ENCODE results near the gene GRAP2.

GRAP2 gene

DNA sequence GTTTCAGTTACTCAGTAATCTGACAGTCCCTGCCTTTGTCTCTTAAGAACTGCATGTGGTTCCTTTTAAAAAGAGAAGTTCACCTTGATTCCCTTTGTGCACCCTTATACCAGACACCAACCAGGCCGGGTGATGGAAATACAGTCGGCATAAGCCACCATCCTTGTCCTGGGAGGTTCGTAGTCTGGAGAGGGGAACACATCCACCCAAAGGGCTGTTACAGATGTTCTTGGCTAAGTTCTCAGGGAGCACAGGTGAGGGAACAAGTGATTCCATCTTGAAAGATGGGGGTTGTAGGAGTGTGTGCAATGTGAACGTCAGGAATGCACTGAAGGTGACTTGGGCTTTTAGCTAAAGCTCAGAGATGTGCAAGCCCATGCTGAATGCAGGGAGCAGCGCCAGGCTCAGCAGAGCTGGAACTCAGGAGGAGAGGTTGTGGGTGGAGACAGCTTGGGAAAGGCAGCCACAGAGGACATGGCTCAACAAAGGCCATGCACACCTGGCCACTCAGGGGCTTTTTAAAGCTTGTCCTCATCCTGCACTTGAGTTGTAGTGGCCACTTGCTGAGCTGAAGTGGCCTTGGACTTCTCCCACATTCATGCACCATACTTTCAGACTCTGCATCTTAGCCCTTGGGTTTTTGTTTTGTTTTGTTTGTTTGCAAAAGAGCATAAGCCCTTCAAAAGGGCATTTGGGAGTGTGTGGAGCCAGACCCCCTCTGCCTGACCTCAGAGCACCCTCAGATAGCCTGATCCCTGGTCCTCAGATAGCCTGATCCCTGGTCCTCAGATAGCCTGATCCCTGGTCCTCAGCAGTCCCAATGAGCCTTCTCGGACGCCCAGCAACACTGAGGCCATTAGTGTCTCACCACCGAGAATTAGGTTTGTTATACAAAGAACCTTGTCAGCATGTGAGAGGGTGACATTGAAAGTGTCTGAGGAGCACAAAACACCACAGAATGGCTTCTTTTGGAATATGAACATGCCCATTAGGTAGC lies 46.6 kb downstream of the GRAP2 start:
- DNase-seq = no peak

DNA sequence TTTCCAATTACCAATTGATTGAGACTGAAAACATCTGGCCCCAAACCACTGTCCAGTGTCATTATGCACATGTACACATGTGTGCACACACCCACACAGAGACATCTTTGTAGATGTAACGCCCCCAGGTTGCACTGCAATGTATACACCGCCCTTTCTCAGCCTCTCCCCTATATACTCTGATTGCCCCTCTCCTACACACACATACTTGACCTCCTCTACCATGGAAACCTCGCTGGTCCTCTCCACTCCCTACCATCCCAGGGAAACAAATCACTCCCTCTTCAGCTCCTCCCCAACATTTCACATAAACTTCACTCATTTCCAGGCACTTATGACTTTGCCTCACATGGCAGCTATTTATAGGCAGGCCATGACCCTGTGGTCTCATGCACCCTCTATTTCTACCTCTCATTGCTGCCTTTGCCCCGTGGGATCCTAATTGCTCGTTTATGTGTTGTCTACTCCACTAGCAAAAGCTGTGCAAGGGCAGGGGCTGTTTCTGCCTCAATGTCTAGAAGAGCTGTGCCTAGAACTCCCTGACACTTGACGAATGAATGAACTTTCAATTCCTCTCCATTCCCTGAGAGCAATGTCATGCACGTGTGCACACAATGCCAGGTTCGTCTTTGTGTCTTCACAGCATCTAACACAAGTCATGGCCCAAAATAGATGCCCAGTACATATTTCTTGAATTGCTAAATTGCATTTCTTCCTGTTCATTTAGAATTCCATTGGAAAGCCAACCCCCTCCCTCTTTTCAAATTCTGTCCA lies 49.3 kb downstream of the GRAP2 start:
- DNase-seq = no peak

DNA sequence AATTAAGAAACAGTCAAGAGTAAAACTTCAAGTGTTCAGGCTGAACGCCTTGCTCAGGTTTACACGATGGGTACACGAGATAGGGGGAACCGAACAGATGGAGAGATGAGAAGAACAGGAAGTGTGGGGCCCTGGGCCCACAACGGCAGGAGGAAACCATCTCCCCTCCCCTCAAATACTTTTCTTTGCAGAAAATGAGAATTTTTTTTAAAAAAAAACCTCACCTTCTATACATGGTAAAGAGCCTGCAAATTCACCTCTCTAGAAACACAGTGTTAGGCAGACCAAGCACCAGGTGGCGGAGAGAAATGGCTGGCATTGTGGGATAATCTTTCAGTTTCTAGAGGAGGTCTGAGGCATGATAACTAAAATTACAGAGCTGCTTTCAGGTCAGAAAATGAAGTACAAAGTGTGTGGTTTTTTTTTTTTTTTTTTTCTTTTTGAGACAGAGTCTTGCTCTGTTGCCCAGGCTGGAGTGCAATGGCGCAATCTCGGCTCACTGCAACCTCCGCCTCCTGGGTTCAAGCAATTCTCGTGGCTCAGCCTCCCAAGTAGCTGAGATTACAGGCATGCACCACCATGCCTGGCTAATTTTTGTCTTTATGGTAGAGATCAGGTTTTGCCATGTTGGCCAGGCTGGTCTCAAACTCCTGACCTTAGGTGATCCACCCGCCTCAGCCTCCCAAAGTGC lies 50.9 kb downstream of the GRAP2 start:
- peak in 1 of 2 donors; percentile 57 for DNase-seq

DNA sequence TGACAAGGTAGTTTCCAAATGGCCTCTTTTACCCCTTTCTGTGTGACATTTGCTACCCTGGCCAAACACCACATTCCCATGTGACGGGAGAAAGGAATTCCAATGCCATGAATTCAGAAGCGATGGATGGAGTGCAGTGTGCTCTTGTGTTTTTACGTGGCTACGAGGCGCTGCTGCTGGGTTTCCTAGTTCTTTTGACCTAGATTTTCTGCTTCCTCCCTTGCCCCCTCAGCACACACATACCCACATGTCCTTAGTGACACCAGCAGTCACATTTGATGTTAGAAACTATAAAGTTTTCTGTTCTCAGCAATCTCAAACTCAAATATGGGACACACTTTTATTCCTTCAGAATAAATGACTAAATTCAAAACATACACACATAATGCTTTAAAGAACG lies 51.5 kb downstream of the GRAP2 start:
- DNase-seq = no peak

GRCh38 chr22:39953101-39953500 lies 52.2 kb downstream of the GRAP2 start:
- DNase-seq = no peak

DNA sequence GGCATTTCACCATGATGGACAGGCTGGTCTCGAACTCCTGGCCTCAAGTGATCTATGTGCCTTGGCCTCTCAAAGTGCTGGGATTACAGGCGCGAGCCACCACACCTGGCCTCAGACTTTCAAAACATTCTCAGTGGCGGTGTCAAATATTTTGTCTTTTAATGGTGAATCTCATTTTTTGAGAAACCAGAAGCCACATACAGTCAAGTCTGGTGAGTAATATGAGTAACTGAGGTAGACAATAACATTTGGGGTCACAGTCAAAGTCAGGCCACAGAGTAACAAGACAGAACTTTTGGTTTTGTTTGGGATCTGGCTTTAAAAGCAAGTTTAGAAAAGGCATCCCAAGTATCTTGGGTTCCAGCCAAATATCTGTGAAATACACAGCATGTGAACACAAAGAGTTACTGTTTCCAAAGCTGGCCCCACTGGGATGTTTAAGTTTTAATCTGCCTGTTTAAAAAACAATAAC lies 53.7 kb downstream of the GRAP2 start:
- DNase-seq = no peak

- DNase-seq = no peak
Measured at GRCh38 chr22:39955675-39956074, 54.8 kb downstream of the GRAP2 start.

- DNase-seq = no peak
Measured at GRCh38 chr22:39956932-39957664, 56.2 kb downstream of the GRAP2 start.

GRCh38 chr22:39958009-39958711 lies 57.3 kb downstream of the GRAP2 start:
- no peak for DNase-seq

- no peak for DNase-seq
Measured at GRCh38 chr22:39958949-39959639, 58.2 kb downstream of the GRAP2 start.

DNA sequence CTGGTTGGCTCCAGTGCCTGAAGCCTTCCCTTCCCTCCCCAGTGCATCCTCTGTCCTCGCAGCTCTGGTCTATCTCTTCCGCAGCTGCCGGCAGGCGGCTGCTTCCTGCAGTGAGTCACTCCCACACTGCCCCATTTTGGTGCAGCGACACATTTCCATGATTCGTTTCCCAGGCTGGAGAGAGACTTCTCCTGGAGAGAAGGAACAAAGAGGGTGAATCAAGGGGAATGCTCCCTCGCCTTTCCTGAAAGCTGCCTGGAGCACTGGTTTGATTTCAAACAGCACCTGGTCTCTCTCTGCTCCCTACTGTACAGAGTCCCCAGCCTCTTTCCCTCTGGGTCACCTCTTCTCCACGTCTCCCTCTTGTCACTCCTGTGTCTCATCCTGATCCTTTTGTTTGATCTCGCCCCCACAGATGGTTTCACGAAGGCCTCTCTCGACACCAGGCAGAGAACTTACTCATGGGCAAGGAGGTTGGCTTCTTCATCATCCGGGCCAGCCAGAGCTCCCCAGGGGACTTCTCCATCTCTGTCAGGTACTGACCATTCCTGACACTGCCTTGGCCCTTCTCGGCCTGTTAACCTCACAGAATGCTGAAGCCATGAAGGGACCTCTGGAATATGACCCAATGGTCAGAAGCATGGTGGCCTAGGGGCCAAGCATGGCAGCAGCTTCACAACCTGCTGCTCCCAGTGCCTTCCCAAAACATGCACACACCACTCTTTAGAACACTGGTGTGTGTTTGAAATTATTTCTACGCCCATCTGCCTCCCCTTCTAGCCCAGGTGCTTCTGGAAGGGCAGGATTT lies 59.0 kb downstream of the GRAP2 start, which contains the start of gene TMA7B:
Gene TMA7B (plus strand): TSS at position 758 of the 808 bp plus-strand sequence. CDS start 3,978 bp downstream, outside the sequence.
- peak; percentile 33 to 43 for DNase-seq

- DNase-seq = peak; percentile 77 to 82
Measured at GRCh38 chr22:39960791-39961746, 60.2 kb downstream of the GRAP2 start.

- DNase-seq = no peak
Measured at GRCh38 chr22:39962071-39962470, 61.2 kb downstream of the GRAP2 start.

GRCh38 chr22:39965748-39966147 lies 64.9 kb downstream of the GRAP2 start:
- DNase-seq = no peak

- DNase-seq = no peak
Measured at GRCh38 chr22:39966470-39966869, 65.6 kb downstream of the GRAP2 start.

DNA sequence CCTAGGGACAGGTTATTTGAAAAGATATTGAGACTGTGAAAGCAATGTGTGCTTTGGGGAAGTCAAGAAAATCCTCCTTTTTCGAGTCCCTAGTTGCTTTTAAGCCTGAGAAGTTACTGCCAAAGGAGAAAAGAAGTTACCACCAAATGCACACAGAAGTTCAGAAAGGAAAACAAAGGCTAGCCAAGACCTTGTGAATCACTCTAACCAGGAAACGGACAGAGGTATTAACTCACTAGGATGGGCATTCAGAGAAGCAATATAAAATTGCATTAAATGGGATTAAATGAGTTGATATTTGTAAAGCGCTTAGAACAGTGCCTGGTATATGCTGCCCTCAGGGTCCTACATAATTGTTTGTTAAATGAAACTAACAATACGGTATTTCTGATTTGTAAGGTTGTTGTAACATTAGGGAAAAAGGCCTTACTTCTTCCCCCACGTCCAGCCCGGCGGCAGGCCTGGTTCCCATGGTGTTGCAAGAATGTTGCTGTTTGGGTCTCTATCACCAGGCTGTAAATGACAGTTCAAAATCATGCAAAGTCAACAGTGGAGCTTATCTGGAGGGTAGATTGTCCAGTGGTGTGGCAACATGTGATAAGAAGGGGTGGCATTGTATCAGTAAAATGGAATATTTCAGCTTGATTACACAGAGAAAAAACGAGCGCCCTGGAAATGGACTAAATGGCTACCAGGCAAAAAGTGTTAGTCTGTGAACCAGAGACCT lies 66.4 kb downstream of the GRAP2 start:
- no peak for DNase-seq

DNA sequence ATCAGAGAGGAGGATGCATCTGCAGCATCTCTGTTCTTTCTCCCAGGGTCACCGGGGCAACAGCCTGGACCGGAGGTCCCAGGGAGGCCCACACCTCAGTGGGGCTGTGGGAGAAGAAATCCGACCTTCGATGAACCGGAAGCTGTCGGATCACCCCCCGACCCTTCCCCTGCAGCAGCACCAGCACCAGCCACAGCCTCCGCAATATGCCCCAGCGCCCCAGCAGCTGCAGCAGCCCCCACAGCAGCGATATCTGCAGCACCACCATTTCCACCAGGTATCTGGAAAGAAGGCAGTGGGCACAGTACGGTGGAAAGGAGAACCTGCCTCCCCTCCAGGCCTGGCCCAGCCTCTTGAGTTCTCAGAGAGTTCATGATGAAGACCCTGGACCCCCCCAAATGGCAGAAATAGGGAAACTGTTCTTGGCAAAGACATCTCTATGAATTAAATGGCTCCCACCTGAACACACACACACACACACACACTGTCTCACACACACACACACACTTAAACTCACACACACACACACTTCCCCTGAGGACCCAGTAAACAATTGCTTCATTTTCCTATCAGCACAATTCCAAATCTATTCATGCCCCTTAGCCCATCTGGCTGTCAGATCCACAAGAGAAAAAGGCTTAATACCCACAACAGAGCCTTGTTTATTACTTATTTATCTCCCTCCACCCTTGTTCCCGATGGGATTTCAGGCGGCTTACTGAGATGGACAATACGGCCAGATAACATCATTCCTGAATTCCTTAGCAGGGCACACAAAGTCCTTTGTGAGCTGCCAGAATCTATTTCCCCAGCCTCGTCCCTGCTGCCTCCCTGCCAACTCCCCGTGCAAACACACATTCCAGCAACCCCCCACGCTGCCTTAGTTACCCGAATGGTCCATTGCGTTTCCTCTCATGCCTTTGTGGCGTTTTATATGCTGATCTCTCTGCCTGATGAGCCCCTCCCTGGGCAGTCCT lies 67.4 kb downstream of the GRAP2 start:
- no peak for DNase-seq
